Endothelial cell of umbilical vein (primary cell): Measurements from ENCODE around the gene RBM33. TPM values are rescaled to one million over a fixed set of nuclear protein-coding genes. Genes with fewer than 3 reads are reported as not detected.

Experiments used
- BruUV-seq: library from RNA; stranded (reverse); fragments of 400-500 nt; replicated peaks from 2 replicates; lab custom pipeline; 2021; lab: Mats Ljungman, UMichigan
- CTCF ChIA-PET: fragments of 300-600, 350-600 bp; sonication (Branson Sonifier 250); formaldehyde crosslinking; loops from one replicate; lab custom pipeline; 2021; ENCODE audit warnings: antibody characterized with exemption, inconsistent platforms; lab: Charles Lee
- POLR2A ChIA-PET: fragments of 300-600, 350-600 bp; sonication (Branson Sonifier 250); formaldehyde crosslinking; loops from one replicate; lab custom pipeline; 2021; ENCODE audit warnings: antibody characterized with exemption, inconsistent platforms; lab: Charles Lee
- DNase-seq: peaks from one replicate; pipeline ENCODE4 v3.0.0-alpha.2; 2011; ENCODE audit warnings: low read depth, low spot score
- FAIRE-seq: peaks from 2 replicates; lab custom pipeline; 2011; peaks lifted over from hg19 to GRCh38; lab: Jason Lieb, UNC
- H2AFZ ChIP-seq: 2 replicates; pipeline ENCODE4 v1.6.0; 2012; ENCODE audit warnings: low read depth, low read length, control low read depth, inconsistent platforms
- H3K27ac ChIP-seq: 2 replicates; pipeline ENCODE4 v1.5.1; 2011; ENCODE audit warnings: low read depth, mild to moderate bottlenecking, control low read depth, low read length, moderate library complexity; ENCODE audit not compliant: insufficient read depth
- H3K27me3 ChIP-seq, 2 experiments: 2 replicates each; pipeline versions ENCODE4 v1.6.0 to v1.6.1; 2011; ENCODE audit warnings: low read length in 2 of 2, mixed read lengths in 1 of 2; ENCODE audit not compliant: control insufficient read depth in 2 of 2, insufficient read depth in 2 of 2
- H3K36me3 ChIP-seq, 2 experiments: 2 replicates in 1 of 2; 3 replicates in 1 of 2; pipeline ENCODE4 v1.5.1; 2011; ENCODE audit warnings: low read length in 2 of 2, mild to moderate bottlenecking in 1 of 2, moderate library complexity in 1 of 2; ENCODE audit not compliant: control insufficient read depth in 2 of 2, insufficient read depth in 2 of 2; ENCODE audit errors: extremely low read depth in 1 of 2
- H3K4me1 ChIP-seq: 3 replicates; pipeline ENCODE4 v1.5.1; 2011; ENCODE audit warnings: mild to moderate bottlenecking, low read length; ENCODE audit not compliant: control insufficient read depth, insufficient read depth; ENCODE audit errors: extremely low read depth
- H3K4me2 ChIP-seq: 2 replicates; pipeline ENCODE4 v1.6.1; 2011; ENCODE audit warnings: low read length, control low read depth, mixed read lengths; ENCODE audit not compliant: insufficient read depth
- H3K4me3 ChIP-seq, 3 experiments: fragments of 200-600 bp in 1 of 3; sonication (generic), shearing (Covaris generic) in 1 of 3; replicated peaks in 1 of 3; 2 replicates each; pipeline ENCODE4 v1.5.1; 2011 to 2016; ENCODE audit warnings: control low read depth in 3 of 3, low read length in 3 of 3, mild to moderate bottlenecking in 2 of 3, inconsistent platforms in 1 of 3, low read depth in 1 of 3, moderate library complexity in 1 of 3; ENCODE audit not compliant: insufficient read depth in 1 of 3
- H3K79me2 ChIP-seq: 2 replicates; pipeline ENCODE4 v1.6.0; 2012; ENCODE audit warnings: low read length, inconsistent platforms; ENCODE audit not compliant: control insufficient read depth, insufficient read depth
- H3K9ac ChIP-seq: replicated peaks from 2 replicates; pipeline ENCODE3; 2011; ENCODE audit warnings: low read length, control low read depth; ENCODE audit not compliant: insufficient read depth; ENCODE audit errors: extremely low read depth
- H3K9me1 ChIP-seq: replicated peaks from 3 replicates; pipeline ENCODE4 v1.6.0; 2011; ENCODE audit warnings: mild to moderate bottlenecking, low read length; ENCODE audit not compliant: control insufficient read depth, insufficient read depth; ENCODE audit errors: extremely low read depth
- H3K9me3 ChIP-seq: replicated peaks from 2 replicates; pipeline ENCODE4 v1.5.1; 2012; ENCODE audit warnings: low read length, inconsistent platforms; ENCODE audit not compliant: control insufficient read depth, insufficient read depth
- H4K20me1 ChIP-seq: replicated peaks from 2 replicates; pipeline ENCODE3; 2011; ENCODE audit warnings: mild to moderate bottlenecking, low read length; ENCODE audit not compliant: control insufficient read depth, insufficient read depth; ENCODE audit errors: extremely low read depth
- CTCF ChIP-seq, 2 donors: IDR thresholded peaks; 1 replicate in 1 of 2; 2 replicates in 1 of 2; pipeline ENCODE4 v1.5.1; 2011; ENCODE audit warnings: low read length in 2 of 2, mild to moderate bottlenecking in 2 of 2, moderate library complexity in 2 of 2, control low read depth in 1 of 2, inconsistent platforms in 1 of 2, low read depth in 1 of 2; ENCODE audit not compliant: insufficient read depth in 1 of 2; ENCODE audit errors: extremely low read depth in 1 of 2
- EZH2 ChIP-seq: IDR thresholded peaks from 2 replicates; pipeline ENCODE4 v1.6.1; 2012; ENCODE audit warnings: borderline replicate concordance, low read depth, mild to moderate bottlenecking, moderate library complexity, low read length, inconsistent platforms; ENCODE audit not compliant: severe bottlenecking
- FOS ChIP-seq: IDR thresholded peaks from 2 replicates; pipeline ENCODE4 v1.6.1; 2011; ENCODE audit warnings: mild to moderate bottlenecking, low read length, moderate library complexity, borderline replicate concordance; ENCODE audit not compliant: insufficient read depth
- GATA2 ChIP-seq: IDR thresholded peaks from 2 replicates; pipeline ENCODE4 v1.7.0; 2011; ENCODE audit warnings: low read depth, mild to moderate bottlenecking, moderate library complexity, mixed read lengths, low read length; ENCODE audit not compliant: insufficient read length, insufficient read depth
- JUN ChIP-seq: IDR thresholded peaks from 2 replicates; pipeline ENCODE4 v1.6.1; 2011; ENCODE audit warnings: borderline replicate concordance, low read depth; ENCODE audit not compliant: insufficient read length, insufficient read depth
- MYC ChIP-seq: IDR thresholded peaks from one replicate; pipeline ENCODE4 v1.6.1; 2011; ENCODE audit warnings: mild to moderate bottlenecking, low read depth, low read length
- POLR2A ChIP-seq: IDR thresholded peaks from 2 replicates; pipeline ENCODE4 v1.6.1; 2012; ENCODE audit warnings: low read depth, mild to moderate bottlenecking, control low read depth, low read length
- POLR2AphosphoS5 ChIP-seq: IDR thresholded peaks from 2 replicates; pipeline ENCODE4 v1.6.1; 2012; ENCODE audit warnings: low read depth, mild to moderate bottlenecking, control low read depth, low read length, moderate library complexity; ENCODE audit not compliant: insufficient read depth
- dilution Hi-C: fragments of 300-500 bp; cut with MboI; formaldehyde crosslinking; loops from one replicate; pipeline ENCODE4 v1.15.0; 2019; ENCODE audit warnings: low sequenced_read_pairs; ENCODE audit not compliant: extremely low pct_ligation_motif_present
- intact Hi-C: fragments of 100-400 bp; cut with micrococcal nuclease; formaldehyde crosslinking; loops from one replicate; pipeline ENCODE4 v1.10.0; 2022
- polyA plus RNA-seq, 4 experiments: library from polyadenylated mRNA; depleted of rRNA in 3 of 4; stranded (reverse) in 3 of 4; unstranded in 1 of 4; fragments of >200 nt; gene quantifications; 2 replicates each; pipeline versions ENCODE4 v1.2.1 to v1.2.3, GENCODE V29; 2011 to 2012; ENCODE audit warnings: missing spikeins in 1 of 4
- total RNA-seq: library from RNA; stranded (reverse); gene quantifications from 2 replicates; pipeline ENCODE4 v1.2.3, GENCODE V29; 2021
- TF ChIP-seq, protein P1 (sequence below): IDR thresholded peaks from 2 replicates; pipeline ENCODE4 v1.6.1; 2011; ENCODE audit not compliant: insufficient read depth, insufficient read length

Gene RBM33
- total and polyA plus RNA-seq, 2 donors (not counting 3 experiments of a cell fraction or from before 2014, with no cell fraction given), result 16.2 to 68.2 TPM

GRCh38 chr7:155811560-155811894, 167.1 kb downstream of the RBM33 start:
- H3K4me1 ChIP-seq, result peaks cover 21% of the 10 kb centered on the region
- H3K4me2 ChIP-seq, result no peak overlapping the region
- FAIRE-seq, result no peak
- no peaks in the 10 kb centered on the region for H3K9me1 ChIP-seq
- H2AFZ ChIP-seq, result no peak overlapping the region
- ChIA-PET CTCF (interaction anchor here (1.4 to 3.3 kb wide), 2 partner anchors 952 to 1005 kb away, joined by 4 to 13 read pairs; no protein-coding TSS in a partner anchor), POLR2A (no interaction called here)
- H3K27ac ChIP-seq, result no peak overlapping the region
- no peaks in the 10 kb centered on the region for H4K20me1 ChIP-seq
- intact Hi-C loops, result no loop called here
- no TSS peak for BruUV-seq
- no peaks in the 10 kb centered on the region for H3K36me3 ChIP-seq
- DNase-seq, result no peak
- no peak overlapping the region for H3K9ac ChIP-seq
- H3K27me3 ChIP-seq, result peaks cover 40 to 74% of the 10 kb centered on the region in 2 experiments
- dilution Hi-C loops, result no loop called here
- H3K79me2 ChIP-seq, result no peaks in the 10 kb centered on the region
- no peak for TF ChIP-seq GATA2
- TF ChIP-seq, protein P1, sequence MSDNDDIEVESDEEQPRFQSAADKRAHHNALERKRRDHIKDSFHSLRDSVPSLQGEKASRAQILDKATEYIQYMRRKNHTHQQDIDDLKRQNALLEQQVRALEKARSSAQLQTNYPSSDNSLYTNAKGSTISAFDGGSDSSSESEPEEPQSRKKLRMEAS, result no peak
- TF ChIP-seq POLR2AphosphoS5, result no peak
- TF ChIP-seq POLR2A, result no peak
- TF ChIP-seq EZH2, result no peak
- TF ChIP-seq FOS, result no peak
- no peak for TF ChIP-seq JUN
- TF ChIP-seq CTCF (IDR thresholded peaks at IDR 0.05; ENCODE audit: extremely low read depth in 1 of 2, insufficient read depth in 1 of 2, low read depth in 1 of 2, low read length in 2 of 2), result no peak
- TF ChIP-seq MYC, result no peak
- no peaks in the 10 kb centered on the region for H3K9me3 ChIP-seq
- no peak overlapping the region for H3K4me3 ChIP-seq
